GM15510 (cell line): ENCODE measurements around the gene CADPS.

Experiments used
- POLR2A ChIP-seq: IDR thresholded peaks from 3 replicates; pipeline ENCODE4 v1.6.1; 2011; ENCODE audit warnings: borderline replicate concordance; ENCODE audit not compliant: insufficient read length; ENCODE audit errors: extremely low read depth

Gene CADPS

GRCh38 chr3:62835554-62836236 is 39.5 kb downstream of the CADPS start:
- no peak for TF ChIP-seq POLR2A

DNA sequence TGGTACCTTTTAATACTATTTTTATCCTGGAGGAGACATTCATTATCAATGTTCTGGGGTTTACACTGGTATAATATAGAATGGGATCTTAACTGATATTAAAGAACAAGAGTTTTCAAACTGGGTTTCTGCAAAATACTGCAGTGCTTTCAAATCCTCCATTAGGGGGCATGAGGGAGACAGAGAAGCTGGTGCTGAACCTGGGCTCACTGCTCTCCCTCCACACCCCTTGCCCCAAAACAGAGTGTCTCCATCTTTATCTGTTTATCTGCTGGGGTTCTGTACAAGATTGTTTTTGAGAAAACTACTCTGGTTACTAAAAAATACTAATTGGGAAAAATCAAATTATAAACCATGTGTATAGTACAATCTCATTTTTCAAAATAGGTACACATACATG is 41.7 kb downstream of the CADPS start:
- no peak for TF ChIP-seq POLR2A

GRCh38 chr3:62832553-62832952 is 42.7 kb downstream of the CADPS start:
- no peak for TF ChIP-seq POLR2A

DNA sequence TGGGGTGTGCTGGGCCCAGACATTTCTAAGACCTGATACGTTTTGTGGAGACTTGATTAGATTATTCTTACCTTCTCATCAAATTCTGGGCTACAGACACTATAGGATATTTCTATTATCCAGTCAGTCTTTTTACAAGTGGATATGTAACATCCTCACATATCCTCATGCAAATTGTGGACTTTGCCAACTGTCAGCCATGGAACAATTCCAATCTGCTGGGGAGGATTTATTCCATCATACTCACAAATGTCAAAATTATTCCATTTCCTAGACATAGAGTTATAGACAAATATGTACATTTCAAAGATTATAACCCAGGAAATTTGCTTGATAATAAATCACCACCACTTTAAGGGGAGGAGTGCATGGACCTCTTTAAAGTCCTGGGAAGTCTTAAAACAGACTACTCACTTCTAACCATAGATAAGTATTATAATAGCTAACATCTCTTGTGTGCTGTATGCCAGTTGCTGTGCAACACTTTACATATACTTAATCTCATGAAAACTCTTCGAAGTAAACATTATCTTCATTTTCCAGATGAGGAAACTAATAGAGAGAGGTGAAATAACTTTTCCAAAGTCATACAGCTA is 44.4 kb downstream of the CADPS start:
- no peak for TF ChIP-seq POLR2A

DNA sequence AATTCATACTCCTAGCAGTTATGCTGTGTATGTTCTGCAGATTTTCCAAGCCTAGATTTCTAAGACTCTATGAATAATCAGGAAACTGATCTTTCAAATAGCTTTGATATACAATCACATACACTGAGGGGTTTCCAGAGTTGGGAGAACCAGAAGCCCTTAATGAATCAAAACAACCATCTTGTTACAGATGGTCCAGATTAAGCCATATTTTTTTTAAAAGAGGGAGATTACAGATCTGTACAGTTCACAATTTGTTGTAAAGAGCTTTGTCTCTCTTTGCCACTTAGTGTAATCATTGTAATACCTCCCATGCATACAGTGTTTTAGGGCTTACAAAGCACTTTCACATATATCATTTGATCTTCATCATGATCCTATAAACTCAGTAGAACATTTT is 47.7 kb downstream of the CADPS start:
- no peak for TF ChIP-seq POLR2A

DNA sequence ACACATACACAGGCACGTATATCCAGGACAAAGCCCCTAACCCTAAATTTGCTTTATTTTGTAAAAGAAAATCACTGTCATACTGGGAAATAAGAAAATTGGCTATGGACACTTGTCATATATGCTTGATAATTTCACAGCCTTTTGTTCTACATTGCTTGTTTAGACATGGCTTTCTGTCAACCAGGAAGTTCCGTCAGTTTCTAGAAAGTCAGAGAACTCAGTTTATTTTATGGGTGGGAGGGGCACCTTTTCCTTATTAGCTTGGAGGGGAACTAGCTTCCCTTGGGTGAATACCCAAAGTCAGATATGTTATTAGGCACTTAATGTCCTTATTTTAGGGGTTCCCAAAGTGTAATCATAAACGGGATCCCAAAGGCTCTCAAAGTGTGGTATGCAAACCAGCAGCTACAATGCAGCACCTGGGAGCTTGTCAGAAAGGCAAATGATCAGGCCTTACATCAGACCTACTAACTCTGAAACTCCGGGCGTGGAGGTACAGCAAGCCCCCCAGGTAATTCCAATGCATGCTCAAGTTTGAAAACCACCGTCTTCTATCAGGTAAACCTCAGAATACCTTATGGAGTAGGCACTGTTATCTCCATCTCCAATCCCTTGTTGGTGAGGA is 50.1 kb downstream of the CADPS start:
- TF ChIP-seq POLR2A, result no peak

DNA sequence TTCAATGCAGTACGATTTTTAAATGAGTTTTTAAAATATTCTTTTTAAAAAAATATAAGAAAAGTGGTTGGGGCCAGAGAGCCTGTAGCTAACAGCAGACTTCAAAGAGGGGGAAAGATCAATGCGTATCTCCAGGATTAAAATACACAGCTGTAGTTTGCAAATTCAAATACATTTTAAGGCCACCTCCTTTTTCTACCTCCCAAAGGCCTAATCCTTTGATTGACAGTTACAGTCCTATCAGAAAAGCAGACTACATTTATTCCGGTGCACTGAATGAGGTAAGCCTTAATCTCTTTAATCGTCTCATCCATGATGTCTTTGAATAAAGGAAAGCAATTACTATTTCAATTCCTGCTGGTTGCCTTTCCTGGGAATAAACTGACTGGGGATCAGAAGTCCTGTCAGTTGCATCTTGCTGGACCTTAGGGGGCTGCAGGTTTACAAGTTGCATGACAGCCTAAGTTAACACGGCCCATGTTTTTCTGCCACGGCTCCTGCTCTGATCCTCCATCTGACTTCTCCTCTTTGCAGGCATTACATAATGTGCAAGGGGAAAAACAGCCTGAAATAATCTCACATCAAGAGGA is 51.7 kb downstream of the CADPS start:
- TF ChIP-seq POLR2A, result no peak

GRCh38 chr3:62822905-62823304 is 52.3 kb downstream of the CADPS start:
- TF ChIP-seq POLR2A, result no peak

DNA sequence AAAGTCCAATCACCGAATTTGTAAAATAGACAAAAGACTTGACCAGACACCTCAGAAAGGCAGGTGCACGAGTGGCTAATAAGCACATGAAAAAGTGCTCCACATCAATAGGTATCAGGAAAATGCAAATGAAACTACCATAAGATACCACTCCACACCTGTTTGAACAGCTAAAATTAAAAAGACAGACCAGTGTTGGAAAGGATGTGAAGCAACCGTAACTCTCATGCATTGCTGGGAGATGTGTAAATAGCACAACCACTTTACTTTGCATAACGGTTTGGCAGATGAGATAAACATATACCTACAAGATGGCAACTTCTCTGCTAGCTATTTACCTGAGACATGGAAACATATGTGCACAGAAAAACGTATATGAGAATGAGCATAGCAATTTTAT is 56.9 kb downstream of the CADPS start:
- TF ChIP-seq POLR2A, result no peak

DNA sequence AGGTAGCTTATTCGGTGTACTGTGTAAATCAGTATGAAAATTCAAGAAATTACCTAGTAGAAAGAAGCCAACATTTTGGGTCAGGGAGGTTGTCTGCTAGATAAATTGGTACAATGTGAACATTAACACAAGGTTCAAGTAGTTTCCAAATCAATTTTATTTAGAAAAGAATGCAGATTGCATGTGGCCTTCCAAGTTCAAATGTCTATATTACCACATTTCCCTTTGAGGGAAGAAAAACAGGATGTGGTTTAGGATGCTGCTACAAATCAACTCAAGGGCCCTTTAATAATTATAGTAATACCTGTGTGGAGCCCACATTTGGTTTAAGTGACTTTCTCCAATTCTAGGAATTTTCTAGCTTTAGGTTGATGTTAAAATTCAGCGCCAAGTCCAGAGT is 57.5 kb downstream of the CADPS start:
- TF ChIP-seq POLR2A, result no peak

DNA sequence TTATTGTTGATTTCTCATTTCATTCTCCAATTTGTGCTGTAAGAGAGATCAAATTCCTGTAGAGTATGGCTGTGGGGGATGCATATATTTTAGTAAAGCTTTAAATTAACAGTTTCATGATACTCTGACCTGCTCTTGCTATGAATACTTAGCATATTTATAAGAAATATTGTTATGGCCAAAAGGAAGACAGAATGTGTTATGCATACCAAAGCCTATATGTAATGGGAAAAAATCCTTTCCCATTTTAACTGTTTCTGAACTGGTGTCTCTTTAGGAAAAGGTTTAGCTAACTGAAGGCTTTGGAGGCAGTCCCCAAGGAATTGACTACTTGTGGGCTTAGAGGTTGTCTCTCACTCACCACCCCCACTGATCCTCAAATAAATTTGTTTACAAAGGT is 59.2 kb downstream of the CADPS start:
- no peak for TF ChIP-seq POLR2A

DNA sequence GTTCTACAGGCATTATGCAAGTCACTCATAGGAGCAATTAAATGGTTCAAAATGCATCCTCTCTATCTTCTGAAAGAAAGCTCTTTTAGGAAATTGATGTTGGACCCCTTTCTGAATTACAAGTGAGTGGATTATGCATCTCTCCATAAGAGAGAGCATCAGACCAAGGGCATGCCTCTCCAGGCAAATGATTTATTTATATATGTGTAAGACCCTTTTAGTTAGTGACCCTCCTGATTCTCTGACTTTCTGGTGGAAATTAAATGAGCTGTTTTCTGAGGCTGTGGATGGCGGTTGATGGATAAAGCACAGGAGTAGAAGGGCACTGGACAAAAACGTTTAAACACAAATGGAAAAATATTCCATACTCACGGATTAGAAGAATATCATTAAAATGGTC is 62.6 kb downstream of the CADPS start:
- no peak for TF ChIP-seq POLR2A

DNA sequence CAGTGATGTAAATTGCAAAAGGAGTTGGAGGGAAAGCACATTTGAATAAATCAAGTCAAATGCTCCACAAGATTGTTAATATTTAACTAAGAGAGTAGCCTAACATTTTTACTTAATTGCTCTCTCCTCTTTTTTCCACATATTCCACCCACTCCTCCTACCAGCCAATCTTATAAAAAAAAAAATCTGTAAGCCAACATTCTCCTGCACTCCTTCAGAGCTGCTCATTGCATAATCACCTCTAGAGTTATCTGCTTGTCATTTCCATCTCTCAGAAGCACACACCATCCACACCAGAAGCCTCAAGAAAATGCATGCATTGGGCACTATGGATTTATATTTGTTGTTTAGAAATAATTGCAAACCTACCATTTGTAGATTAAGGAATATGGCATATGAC is 64.1 kb downstream of the CADPS start:
- no peak for TF ChIP-seq POLR2A

DNA sequence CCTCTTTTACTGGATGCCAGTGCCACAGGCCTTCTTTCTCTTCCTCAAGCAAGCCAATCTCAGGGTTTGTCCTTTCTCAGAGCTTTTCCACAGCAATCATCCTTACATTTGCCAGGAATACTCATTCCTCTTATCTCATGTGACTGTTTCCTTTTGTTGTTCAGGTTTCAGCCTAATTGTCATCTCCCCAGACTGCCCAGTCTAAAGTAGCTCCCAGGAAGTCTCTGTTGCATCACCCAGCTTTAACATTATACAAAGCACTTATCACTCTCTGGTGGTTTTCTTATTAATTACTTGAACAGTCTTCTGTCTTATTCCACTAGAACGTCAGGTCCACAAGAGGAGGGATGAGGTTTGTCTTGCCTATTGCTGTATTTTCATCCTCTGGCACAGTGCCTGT is 65.8 kb downstream of the CADPS start:
- TF ChIP-seq POLR2A, result no peak

- TF ChIP-seq POLR2A, result no peak
Observed at GRCh38 chr3:62805580-62806277, 69.5 kb downstream of the CADPS start.
